SK-N-SH treated with all-trans-retinoic acid at 6 μM for 48 hours (cell line): Measurements from ENCODE around the gene H2BK1.

Experiments
- ATAC-seq: fragments of 200-7000 bp; cut with Tn5 transposase; 3 replicates; pipeline ENCODE4 v1.9.1; 2020; ENCODE audit warnings: mild to moderate bottlenecking, moderate library complexity
- BACH2 ChIP-seq: fragments of 250-450 bp; sonication (Bioruptor Pico); IDR thresholded peaks from 2 replicates; pipeline ENCODE4 v1.9.0; 2021; ENCODE audit warnings: mild to moderate bottlenecking, borderline replicate concordance
- CSDC2 ChIP-seq: fragments of 250-450 bp; sonication (Bioruptor Pico); IDR thresholded peaks from 2 replicates; pipeline ENCODE4 v1.5.0; 2020; ENCODE audit warnings: mild to moderate bottlenecking, moderate library complexity
- ESRRG ChIP-seq: fragments of 250-450 bp; sonication (Bioruptor Pico); IDR thresholded peaks from 2 replicates; pipeline ENCODE4 v1.6.1; 2021; ENCODE audit warnings: mild to moderate bottlenecking
- GLIS3 ChIP-seq: fragments of 250-450 bp; sonication (Bioruptor Pico); IDR thresholded peaks from 2 replicates; pipeline ENCODE4 v1.5.0; 2020; ENCODE audit warnings: mild to moderate bottlenecking, moderate library complexity
- ISL1 ChIP-seq: fragments of 250-450 bp; sonication (Bioruptor Pico); IDR thresholded peaks from 2 replicates; pipeline ENCODE4 v2.1.2; 2022; ENCODE audit warnings: mild to moderate bottlenecking, moderate library complexity
- OSR1 ChIP-seq: fragments of 250-450 bp; sonication (Bioruptor Pico); IDR thresholded peaks from 2 replicates; pipeline ENCODE4 v1.8.0; 2022; ENCODE audit warnings: moderate library complexity, mild to moderate bottlenecking, inconsistent platforms
- PPARA ChIP-seq: fragments of 250-450 bp; sonication (Bioruptor Pico); IDR thresholded peaks from 2 replicates; pipeline ENCODE4 v1.5.0; 2020; ENCODE audit warnings: mild to moderate bottlenecking, borderline replicate concordance
- RARB ChIP-seq: fragments of 250-450 bp; sonication (Bioruptor Pico); IDR thresholded peaks from 2 replicates; pipeline ENCODE4 v1.8.0; 2021; ENCODE audit warnings: mild to moderate bottlenecking, moderate library complexity
- TCF4 ChIP-seq: fragments of 250-450 bp; sonication (Bioruptor Pico); IDR thresholded peaks from 2 replicates; pipeline ENCODE4 v1.8.0; 2021; ENCODE audit warnings: mild to moderate bottlenecking, moderate library complexity, borderline replicate concordance
- ZFP3 ChIP-seq: fragments of 250-450 bp; sonication (Bioruptor Pico); IDR thresholded peaks from 2 replicates; pipeline ENCODE4 v1.5.0; 2020; ENCODE audit warnings: mild to moderate bottlenecking, moderate library complexity
- ZFP30 ChIP-seq: fragments of 450-650 bp; formaldehyde crosslinking; IDR thresholded peaks from 2 replicates; pipeline ENCODE4 v1.5.0; 2022; ENCODE audit warnings: mild to moderate bottlenecking, moderate library complexity
- ZNF565 ChIP-seq: fragments of 450-650 bp; formaldehyde crosslinking; conservative IDR thresholded peaks from 2 replicates; pipeline ENCODE4 v1.5.0; 2020; ENCODE audit warnings: low read depth, mild to moderate bottlenecking, moderate library complexity
- TF ChIP-seq, protein P1 (sequence below): fragments of 250-450 bp; sonication (Bioruptor Pico); IDR thresholded peaks from 2 replicates; pipeline ENCODE4 v1.5.0; 2020; ENCODE audit warnings: mild to moderate bottlenecking, moderate library complexity
- TF ChIP-seq, protein P2 (sequence below): fragments of 250-450 bp; sonication (Bioruptor Pico); IDR thresholded peaks from 2 replicates; pipeline ENCODE4 v1.5.1; 2021; ENCODE audit warnings: mild to moderate bottlenecking, moderate library complexity
- TF ChIP-seq, protein P3 (sequence below): fragments of 250-450 bp; sonication (Bioruptor Pico); IDR thresholded peaks from 2 replicates; pipeline ENCODE4 v1.5.1; 2020; ENCODE audit warnings: low read depth, mild to moderate bottlenecking, moderate library complexity

Gene H2BK1

DNA sequence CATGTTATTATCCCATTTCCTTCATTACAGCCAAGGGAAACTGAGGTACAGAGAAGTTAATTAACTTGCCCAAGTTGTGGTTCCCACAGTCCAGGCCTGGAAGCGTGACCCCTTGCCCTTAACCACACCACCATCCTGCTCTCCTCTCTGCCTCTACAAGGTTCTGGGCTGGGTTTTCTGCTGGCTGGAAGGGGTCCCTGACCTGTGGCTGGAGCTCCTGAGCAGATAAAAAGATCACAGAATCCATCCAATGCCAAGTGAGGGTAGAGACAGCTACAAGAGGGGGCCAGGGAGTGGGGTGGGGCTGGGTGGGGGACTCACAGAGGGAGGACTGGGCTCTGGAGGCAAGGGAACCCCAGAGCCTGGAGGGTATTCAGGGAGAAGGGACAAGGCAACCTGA lies 33.0 kb downstream of the H2BK1 start (continued):
- TF ChIP-seq, protein P1, sequence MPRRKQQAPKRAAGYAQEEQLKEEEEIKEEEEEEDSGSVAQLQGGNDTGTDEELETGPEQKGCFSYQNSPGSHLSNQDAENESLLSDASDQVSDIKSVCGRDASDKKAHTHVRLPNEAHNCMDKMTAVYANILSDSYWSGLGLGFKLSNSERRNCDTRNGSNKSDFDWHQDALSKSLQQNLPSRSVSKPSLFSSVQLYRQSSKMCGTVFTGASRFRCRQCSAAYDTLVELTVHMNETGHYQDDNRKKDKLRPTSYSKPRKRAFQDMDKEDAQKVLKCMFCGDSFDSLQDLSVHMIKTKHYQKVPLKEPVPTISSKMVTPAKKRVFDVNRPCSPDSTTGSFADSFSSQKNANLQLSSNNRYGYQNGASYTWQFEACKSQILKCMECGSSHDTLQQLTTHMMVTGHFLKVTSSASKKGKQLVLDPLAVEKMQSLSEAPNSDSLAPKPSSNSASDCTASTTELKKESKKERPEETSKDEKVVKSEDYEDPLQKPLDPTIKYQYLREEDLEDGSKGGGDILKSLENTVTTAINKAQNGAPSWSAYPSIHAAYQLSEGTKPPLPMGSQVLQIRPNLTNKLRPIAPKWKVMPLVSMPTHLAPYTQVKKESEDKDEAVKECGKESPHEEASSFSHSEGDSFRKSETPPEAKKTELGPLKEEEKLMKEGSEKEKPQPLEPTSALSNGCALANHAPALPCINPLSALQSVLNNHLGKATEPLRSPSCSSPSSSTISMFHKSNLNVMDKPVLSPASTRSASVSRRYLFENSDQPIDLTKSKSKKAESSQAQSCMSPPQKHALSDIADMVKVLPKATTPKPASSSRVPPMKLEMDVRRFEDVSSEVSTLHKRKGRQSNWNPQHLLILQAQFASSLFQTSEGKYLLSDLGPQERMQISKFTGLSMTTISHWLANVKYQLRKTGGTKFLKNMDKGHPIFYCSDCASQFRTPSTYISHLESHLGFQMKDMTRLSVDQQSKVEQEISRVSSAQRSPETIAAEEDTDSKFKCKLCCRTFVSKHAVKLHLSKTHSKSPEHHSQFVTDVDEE (CRISPR knock-in tag) = no peak
- TF ChIP-seq OSR1 (no peak), ZFP3 (CRISPR knock-in tag) (no peak)

DNA sequence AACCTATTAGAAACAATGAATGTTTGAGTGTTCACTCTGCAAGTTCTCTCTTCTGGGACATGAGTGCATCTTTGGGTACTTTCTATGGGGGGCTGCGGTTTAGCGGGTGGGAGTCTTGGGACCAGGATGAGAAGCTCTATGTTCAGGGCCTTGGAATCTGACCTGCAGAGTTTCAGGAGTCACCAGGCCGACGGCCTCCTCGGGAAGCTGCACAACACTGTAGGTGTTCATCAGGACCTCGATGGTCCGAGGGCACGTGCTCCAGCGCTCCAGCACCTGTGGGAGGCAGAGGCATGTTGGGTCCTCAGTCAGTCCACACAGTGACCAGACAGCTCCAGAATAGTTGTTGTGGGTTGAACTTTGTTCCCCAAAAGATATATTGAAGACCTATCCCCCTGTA lies 33.9 kb downstream of the H2BK1 start:
- no peak for TF ChIP-seq ZNF565
- no peak for TF ChIP-seq BACH2
- TF ChIP-seq TCF4 (CRISPR knock-in tag) = no peak
- TF ChIP-seq ZFP30 (CRISPR knock-in tag) = no peak
- TF ChIP-seq ISL1 (CRISPR knock-in tag) = no peak
- TF ChIP-seq ZFP3 (CRISPR knock-in tag) = no peak
- TF ChIP-seq, protein P2, sequence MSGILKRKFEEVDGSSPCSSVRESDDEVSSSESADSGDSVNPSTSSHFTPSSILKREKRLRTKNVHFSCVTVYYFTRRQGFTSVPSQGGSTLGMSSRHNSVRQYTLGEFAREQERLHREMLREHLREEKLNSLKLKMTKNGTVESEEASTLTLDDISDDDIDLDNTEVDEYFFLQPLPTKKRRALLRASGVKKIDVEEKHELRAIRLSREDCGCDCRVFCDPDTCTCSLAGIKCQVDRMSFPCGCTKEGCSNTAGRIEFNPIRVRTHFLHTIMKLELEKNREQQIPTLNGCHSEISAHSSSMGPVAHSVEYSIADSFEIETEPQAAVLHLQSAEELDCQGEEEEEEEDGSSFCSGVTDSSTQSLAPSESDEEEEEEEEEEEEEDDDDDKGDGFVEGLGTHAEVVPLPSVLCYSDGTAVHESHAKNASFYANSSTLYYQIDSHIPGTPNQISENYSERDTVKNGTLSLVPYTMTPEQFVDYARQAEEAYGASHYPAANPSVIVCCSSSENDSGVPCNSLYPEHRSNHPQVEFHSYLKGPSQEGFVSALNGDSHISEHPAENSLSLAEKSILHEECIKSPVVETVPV (CRISPR knock-in tag) = no peak
- TF ChIP-seq ESRRG (CRISPR knock-in tag) = no peak
- TF ChIP-seq OSR1 = no peak
- no peak for TF ChIP-seq CSDC2 (CRISPR knock-in tag)
- TF ChIP-seq PPARA = no peak
- TF ChIP-seq, protein P1 (CRISPR knock-in tag) = no peak
- TF ChIP-seq, protein P3, sequence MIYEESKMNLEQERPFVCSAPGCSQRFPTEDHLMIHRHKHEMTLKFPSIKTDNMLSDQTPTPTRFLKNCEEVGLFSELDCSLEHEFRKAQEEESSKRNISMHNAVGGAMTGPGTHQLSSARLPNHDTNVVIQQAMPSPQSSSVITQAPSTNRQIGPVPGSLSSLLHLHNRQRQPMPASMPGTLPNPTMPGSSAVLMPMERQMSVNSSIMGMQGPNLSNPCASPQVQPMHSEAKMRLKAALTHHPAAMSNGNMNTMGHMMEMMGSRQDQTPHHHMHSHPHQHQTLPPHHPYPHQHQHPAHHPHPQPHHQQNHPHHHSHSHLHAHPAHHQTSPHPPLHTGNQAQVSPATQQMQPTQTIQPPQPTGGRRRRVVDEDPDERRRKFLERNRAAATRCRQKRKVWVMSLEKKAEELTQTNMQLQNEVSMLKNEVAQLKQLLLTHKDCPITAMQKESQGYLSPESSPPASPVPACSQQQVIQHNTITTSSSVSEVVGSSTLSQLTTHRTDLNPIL (CRISPR knock-in tag) = no peak
- TF ChIP-seq RARB = no peak

DNA sequence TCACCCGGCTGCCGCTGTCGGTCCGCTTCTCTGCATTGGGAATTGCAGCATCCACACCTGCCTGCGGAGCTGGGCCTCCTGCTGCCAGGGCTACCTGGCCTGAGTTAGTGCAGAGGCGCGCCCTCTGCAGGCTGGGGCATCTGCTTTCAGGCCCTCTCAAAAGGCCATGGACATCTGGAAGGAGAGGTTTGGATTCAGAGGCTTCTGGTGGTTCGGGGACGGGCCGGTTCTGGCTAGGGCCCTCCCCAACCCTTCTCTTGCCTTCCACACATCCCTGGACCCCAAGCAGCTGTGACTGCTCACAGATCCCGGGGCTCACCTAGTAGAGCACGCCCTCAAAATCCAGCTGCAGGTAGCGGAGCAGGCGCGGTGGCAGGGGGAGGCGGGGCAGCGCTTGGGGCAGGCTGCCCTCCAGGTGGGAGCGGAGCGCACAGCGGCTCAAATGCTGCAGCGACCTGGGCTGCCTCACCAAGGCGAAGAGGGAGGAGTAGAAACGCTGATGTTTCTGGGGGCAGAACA lies 34.4 kb downstream of the H2BK1 start:
- TF ChIP-seq BACH2 = no peak
- TF ChIP-seq, protein P3 (CRISPR knock-in tag) = no peak
- ATAC-seq = no peak

More for the DNA sequence above, 33.9 kb downstream of the H2BK1 start:
- ATAC-seq = no peak

DNA sequence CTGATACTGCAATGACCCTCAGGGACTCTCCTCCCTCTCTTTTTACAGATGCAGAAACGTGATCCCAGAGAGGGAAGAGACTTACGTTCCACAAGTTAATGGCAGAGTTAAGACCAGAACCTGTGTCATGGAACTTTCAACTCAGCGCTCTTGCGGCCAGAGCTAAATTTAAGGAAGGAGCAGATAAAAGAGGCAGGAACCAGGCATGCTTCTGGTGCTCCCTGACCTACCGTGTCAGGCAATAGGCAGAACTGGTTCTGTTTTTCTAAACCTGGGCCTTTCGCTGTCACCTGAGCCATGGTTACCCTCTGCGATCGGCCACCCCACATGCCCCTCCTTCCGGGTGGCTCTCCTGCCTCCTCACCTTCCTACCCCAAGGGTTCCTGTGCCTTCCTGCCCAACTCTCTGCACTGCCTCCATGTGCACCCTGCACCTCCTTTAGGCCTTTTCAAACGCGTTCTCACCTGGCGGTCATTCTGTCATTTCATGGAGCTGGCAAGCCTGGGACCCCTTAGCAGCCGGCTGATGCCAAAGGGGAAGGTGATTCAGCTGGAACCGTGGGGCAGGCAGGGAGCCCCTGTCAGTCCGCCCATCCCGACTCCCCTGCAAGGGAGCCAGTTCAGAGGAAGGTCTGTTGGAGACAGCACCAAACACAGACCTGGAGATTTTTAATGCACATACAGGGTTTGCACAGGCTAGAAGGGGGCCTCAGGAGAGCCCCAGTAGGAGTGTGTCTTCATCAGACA lies 35.1 kb downstream of the H2BK1 start:
- ATAC-seq = no peak
- TF ChIP-seq ISL1 (CRISPR knock-in tag) = no peak
- TF ChIP-seq ESRRG (CRISPR knock-in tag) = no peak
- no peak for TF ChIP-seq ZFP3 (CRISPR knock-in tag)
- no peak for TF ChIP-seq BACH2
- TF ChIP-seq TCF4 (CRISPR knock-in tag) = no peak
- TF ChIP-seq, protein P2 (CRISPR knock-in tag) = no peak
- TF ChIP-seq GLIS3 (CRISPR knock-in tag) = no peak
